Measurements from ENCODE around the gene RUNX2.

DNA sequence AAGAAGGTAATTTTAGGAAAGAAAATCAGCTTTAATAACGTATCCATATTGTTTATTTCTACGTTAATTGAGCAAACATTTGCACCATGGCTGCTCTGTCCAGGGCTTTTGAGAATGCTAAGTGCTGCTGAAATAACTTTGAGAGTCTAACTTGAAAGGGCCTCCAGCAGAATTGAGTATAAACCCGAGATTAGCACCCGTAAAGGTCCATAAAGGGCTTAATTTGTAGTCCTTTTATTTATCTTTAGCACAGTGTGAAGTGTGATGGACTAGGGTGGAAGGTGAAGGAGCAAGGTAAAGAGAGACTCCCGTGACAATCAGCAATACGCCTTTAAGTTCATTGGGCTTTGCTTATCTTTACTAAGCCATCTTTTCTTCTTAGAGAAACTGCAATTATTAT, 127.3 kb downstream of the RUNX2 start:
- TF ChIP-seq GATA3 (IDR thresholded peaks at IDR 0.05; ENCODE audit: low read depth, low read length) (no peak), GATA2 (IDR thresholded peaks at IDR 0.05; ENCODE audit: low read depth, low read length) (no peak)

All from SH-SY5Y (cell line).